HG03108 (cell line): ENCODE results near the gene MRPL21.

Source experiments
- ATAC-seq: cut with Tn5 transposase; IDR thresholded peaks from one replicate; pipeline ENCODE4 v1.9.1; 2021; ENCODE audit warnings: moderate library complexity; ENCODE audit not compliant: unreplicated experiment

The MRPL21 gene

DNA sequence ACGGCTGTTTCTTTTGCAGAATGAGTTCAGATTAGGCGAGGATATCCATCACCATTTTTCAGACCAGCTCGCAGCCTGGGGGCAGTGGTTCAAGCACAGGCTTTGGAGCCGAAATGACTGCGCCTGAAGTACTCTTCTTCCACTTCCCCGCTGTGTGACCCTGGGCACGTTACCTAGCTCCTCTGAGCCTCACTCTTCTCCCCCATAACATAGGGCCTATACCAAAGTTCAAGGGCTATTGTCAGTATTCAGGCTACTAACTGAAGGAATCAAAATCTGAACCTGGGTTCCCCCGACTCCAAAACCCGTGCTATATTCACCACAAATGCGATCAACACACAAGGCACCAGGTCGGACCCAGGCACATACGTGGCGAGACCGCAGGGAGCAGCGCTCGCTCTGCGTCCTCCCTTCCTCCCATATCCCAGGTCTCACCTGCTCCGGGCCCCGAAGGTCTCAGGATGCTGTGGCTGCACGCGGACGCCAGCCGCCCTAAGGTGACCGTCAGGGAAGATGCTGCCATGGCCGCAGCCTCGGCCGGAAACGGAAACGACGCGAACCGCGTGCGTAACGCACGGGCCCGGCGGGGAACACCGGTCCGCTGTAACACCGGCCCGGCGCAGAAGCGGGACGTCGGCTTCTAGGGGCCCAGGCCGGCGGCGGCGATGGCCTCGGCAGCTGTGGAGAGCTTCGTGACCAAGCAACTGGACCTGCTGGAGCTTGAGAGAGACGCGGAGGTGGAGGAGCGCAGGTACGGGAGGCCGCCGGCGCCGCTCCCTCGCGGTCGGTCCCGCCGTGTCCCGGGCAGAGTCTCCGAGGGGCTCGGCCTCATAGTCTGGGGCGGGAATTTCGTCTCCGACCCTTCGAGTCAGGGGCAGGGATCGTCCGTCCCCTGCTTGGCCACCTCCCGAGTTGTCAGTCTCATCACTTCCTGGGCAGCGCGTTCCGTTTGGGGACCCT is at the start of gene MRPL21, which contains the start of gene IGHMBP2:
MRPL21 (minus strand) TSS at position 545 of the 960 bp plus-strand sequence; CDS start at position 523, 22 bp downstream.
IGHMBP2 (plus strand) TSS at position 604 of the 960 bp plus-strand sequence; CDS start at position 666, 62 bp downstream.
- ATAC-seq = peak; percentile 88

DNA sequence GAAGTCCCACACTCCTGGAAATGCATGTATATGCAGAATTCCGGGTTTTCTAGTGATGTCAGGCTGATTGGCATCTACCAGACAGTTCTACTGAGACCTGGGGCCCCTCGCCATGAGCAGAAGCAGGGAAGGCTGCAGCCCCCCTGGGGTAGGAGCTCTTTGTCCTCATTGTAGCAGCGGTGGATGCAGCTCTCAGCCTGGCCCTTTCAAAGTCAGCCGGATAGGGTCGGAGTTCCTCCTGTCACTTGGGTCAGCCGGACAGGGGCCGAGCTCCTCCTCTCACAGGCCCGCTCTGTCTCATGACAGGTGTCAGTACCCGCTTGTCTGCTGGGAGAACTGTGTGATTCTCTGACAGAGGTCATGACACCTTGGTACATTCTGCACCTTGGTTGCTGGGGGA is 47.1 kb upstream of the MRPL21 start:
- ATAC-seq = no peak

DNA sequence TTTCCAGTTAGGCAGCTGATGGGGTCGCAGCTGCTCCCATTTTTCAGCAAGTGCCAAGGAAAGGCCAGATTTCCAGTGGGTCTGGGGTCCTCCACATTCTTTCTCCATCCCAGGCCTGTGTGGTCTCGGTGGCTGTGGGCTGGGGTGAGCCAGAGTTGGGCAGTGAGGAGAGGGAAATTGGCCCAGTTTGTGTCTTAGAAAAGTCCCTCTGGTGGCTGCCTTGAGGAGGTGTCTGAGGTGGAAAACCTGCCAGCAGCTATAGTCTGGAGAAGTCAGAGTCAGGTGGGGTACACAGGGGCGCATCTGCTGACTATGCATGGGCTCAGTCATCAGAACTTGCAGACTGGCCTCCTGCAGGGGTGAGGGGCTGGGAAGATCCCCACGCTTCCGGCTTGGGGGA is 46.6 kb upstream of the MRPL21 start:
- ATAC-seq = no peak

DNA sequence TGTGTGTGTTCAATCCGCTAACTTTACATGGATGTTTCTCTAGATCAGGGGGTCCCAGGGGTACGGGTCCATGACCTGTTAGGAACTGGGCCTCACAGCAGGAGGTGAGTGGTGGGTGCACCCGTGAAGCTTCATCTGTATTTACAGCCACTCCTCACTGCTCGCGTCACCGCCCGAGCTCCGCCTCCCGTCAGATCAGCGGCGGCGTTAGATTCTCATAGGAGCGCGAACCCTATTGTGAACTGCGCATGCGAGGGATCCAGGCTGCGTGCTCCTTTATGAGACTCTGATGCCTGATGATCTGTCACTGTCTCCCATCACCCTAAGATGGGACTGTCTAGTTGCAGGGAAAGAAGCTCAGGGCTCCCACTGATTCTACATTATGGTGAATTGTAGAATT is 45.3 kb upstream of the MRPL21 start:
- ATAC-seq = no peak

DNA sequence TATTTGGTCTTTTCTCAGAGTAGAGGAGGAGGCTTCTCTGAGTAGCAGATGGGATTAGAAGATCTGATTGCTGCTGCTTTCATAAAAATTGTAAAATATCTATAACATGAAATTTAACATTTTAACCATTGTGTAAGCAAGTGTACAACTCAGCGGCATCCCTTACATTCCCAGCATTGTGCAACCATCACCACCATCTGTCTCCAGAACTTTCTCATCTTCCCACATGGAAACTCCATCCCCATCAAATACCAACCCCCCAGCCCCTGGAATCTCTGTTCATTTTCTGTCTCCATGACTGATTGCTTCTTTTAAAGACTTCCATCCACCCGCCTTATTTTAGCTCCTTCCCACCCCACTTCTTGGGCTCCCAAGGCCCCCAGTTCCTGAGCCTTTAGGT is 44.9 kb upstream of the MRPL21 start:
- ATAC-seq = no peak

DNA sequence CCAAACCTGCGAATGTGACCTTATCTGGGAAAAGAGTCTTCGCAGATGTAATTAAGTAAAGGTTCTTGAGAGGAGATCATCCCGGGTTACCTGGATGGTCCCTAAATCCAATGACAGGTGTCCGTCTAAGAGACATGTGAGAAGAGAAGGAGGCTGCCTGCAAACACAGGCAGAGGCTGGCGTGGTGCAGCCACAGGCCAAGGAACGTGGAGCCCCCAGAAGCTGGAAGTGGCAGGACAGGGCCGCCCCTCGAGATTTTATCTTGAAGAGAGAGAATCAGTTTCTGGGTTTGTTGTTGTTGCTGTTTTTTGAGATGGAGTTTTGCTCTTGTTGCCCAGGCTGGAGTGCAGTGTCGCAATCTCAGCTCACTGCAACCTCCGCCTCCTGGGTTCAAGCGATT is 43.5 kb upstream of the MRPL21 start:
- no peak for ATAC-seq

DNA sequence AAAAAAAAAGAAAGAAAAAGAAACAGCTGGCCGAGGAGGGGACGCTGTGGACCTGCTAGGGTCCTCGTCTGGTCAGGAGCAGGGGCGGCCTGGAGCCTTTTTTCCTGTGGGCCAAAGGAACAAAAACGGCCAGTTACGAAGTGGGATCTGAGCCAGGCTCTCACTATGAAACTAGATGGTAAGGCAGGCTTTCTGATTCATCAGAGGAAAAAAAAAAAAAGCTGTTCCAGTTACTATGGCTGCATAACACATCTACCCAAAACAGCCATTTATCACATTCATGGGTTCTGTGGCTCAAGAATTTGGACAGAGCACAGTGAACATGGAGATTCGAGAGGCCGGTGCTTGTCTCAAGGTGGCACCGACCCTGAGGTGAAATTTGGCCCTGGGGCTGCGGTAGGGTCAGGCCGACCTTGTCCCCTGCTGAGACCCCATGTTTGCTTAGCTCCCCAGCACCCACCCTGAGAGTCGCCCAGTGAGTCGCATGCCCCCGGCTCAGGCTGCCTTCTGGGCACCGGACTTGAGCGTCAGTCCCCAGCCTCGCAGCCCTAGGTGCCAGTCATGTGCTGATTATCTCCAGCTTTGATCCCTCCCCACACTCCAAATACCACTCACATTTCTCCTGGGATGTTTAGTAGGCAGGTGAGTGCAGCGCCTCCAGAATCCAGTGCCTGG is 42.9 kb upstream of the MRPL21 start:
- no peak for ATAC-seq

DNA sequence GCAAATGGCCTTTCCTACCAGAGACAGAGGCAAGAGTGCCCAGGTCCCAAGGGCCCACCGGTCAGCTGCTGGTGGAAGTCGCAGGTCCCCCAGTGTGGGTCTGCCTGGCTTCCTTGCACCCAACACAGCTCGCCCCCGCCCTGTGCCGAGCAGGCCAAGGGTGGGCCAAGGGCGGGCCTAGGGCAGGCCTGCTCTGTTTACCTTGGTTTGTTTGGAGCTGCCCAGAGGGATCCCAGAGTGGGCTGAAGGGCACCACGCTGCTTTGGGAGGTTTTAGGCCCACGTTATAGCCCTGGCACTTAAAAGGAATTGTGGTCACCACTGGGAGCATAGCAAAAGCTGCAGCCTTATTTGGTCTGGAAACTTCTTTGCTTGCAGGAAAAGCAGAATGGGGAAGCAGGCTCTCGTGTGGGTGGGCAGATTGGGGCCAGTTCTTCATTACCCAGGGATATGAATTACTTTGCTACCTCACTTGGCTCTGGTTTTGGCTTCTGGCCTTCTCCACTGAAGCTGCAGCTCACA is 39.2 kb upstream of the MRPL21 start:
- ATAC-seq = no peak

DNA sequence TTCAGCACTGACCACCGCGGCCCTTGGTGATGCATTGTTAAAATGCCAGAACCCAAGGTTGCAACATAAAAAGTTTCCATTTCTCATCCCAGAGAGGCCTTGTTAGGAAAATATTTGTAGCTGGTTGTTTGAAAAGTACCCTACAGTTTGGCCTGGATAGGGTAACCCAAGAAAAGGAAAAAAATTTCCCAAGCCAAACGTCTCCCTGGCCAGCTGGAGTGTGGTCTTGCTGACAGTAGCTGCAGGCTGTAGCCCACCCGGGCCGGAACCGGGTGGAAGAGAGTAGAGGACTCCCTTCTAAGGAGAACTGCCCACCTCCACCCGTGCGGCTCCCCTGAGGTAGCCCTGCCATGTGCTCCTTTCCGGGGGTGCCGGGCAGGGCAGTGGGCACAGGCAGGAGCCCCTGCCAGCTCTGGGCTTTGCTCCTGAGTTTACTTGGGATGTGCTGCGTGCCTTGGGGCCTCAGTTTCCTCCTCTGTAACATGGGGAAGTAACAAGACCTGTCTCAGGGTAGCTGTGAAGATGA is 38.5 kb upstream of the MRPL21 start:
- no peak for ATAC-seq

DNA sequence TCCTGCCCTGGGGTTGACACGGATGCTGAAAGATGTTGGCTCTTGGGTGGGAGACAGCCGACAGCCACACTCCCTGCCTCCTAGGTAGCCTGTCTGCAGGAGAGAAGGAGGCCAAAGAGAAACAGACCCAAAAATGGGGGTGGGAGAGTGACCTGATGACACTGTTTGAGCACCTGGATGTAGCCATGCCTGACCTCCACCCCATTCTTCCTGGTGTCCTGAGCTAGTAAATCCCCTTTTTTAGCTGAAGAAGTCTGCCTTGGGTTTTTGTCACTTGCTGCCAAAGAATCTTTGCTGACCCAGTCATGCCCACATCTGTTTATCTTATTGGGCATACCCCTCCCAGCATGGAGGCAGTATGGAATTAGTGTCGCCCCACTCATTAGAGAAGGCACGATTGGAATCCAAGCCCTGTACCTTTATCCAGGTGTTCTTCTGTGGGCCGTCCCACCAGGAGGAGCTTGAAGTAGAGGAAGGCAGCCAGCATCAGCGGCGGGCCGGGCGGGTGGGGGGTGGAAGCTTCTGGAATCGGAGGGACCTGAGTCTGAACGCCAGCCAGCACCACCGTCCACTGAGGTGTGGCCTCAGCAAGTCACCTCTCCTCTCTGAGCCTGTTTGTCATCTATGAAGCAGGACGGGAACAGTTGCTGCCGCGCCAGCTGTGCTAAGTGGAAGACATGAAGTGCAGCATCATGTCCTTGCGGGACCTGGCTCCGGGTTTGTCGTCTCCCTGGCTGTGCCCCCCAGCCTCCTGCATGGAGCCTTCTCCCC is 37.9 kb upstream of the MRPL21 start:
- no peak for ATAC-seq

DNA sequence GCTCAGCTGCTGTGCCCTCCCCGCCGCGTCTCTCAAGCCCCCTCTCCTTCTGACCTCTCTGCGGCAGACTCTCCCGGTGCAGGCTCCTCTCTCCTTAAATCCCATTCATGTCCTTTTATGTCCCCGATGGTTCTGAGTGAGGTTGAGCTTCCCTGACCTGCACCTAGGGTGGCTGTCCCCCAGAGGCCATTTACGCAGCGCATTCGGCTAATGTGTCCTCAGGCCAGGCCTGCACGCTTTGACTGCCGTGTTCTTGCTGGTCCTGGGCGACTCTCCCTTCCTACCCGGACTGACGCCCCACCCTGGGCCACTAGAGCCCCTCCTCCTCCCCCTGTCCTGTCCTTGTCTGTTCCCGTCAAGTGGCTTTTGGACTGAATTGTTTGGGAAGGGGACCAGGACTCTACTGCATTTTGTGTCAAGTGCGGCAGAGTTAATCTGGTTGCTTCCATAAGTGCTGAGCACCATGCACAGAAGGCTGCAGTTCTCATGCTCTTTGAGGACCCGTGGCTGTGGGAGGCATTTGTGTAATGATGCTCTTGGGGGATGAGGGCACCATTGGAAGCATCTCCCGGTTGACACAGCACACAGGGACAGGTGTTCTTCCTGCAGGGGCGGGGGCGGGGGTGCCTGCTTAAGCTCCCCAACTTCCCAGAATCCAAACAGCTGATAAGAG is 37.2 kb upstream of the MRPL21 start:
- no peak for ATAC-seq

DNA sequence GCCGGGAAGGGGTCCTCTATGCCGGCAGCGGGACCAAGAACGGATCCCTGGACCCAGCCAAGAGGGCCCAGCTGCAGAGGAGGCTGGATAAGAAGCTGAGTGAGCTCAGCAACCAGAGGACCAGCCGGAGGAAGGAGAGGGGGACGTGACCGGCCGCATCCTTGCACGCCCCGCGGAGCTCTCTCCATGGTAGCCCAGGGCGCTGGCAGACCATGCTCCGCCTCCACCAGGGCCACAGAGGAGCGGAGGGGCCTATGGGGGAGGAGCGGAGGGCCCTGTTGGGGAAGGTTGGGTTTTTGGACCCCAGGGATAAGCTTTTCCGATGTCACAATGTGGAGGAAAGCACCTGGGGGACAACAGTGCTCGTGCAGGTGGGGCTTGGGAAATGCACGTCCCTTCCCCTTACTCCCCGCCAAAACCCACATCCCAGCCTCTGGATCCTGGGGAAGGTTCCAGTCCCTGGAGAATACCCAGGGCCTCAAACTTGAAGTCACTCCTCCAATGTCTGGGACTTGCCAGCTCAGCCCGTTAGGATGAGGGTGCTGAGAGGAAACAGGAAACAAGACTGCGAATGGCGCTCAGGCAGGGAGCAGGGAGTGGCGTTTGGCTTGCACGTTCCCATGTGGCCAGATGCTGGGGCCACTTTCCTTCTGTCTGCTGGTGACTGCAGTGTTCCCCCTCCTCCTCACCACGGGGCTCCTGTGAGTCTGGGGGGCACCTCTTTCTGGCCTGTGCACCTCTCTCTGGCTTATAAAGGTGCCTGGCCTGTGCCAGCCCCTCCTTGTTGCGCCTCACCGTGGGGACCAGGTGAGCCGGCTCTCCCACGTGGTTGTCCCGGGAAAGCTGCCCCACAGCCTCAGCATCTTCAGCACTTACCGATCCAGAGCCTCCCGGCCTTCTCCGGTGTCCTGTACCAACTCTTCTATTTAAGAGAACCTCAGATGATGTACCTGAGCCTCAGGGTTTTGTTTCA is 36.2 kb upstream of the MRPL21 start:
- ATAC-seq = no peak

DNA sequence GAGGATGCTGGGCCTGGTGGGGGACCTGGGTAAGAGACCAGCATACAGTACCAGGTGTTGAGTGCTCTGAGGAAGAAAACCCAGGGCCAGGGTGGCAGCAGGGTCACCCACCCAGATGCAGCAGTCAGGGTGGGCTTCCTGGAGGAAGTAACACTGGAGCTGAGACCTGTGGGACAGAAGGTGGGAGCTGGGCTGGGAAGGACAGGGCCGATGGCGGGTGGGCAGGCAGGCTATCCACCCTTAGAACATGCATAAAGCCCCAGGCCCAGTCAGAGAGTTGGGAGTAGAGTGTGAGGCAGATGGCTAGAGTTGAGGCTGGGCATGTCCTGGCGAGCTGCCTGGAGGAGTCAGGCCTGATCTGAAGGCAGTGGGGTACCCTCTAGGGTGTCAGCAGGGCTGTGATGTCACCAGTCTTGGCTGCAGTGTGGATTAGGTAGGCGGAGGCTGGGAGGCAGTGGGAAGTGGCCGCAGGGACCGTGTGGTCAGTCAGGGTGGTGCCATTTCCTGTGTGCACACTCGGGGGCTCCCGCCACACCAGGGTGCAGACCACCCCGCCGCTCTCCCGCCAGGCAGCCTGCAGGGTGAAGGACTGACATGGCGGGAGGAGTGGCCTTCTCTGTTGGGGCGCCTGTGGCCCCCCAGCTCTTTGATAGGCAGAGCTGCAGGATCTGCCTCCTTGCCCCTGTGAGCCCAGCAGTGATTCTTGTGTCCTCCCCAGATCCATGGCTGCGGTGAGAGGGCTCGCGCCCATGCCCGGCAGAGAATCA is 35.4 kb upstream of the MRPL21 start:
- no peak for ATAC-seq

DNA sequence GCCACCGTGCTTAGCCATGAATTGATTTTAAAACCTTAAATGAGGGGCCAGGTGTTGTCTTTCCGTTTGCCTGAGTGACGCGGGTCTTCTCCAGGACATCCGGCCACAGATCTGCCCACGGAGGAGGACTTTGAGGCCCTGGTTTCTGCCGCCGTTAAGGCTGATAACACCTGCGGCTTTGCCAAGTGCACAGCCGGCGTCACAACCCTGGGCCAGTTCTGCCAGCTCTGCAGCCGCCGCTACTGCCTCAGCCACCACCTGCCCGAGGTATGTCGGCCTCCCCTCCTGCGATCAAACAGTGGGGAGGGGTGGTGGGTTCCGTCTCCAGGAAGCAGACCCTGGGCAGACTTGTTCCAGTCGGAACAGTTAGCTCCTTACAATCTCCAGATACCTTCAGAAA is 34.5 kb upstream of the MRPL21 start:
- no peak for ATAC-seq

DNA sequence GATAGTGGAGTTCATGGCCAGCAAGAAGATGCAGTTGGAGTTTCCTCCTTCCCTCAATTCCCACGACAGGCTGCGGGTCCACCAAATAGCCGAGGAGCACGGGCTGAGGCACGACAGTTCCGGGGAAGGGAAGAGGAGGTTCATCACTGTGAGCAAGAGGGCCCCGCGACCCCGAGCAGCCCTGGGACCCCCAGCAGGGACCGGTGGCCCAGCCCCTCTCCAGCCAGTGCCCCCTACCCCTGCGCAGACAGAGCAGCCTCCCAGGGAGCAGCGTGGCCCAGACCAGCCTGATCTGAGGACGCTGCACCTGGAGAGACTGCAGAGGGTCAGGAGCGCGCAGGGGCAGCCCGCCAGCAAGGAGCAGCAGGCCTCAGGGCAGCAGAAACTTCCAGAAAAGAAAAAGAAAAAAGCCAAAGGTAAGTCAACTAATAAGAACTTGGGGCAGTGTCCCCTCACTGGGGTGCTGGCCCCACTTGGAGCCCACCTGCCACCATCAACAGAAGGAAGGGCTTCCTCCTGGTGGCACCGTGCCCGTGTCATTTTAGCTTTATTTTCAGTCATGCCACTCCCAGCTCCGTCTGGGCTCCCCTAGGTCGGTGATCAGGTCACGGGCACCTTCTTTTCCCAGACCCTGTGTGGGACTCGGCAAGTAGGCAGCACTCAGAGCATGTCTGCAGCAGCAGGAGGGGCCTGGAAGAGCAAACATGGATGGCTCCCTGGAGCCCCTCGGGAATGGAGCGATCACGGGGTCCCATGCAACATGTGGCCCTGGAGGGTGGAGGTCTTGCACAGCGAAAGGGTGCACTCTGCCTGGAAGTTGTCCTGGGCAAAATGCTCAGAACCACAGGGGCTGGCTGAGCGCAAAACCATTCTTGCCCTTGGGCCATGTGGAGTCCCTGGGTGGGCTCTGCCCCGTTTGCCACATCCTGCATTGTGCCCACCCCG is 33.3 kb upstream of the MRPL21 start:
- ATAC-seq = no peak

DNA sequence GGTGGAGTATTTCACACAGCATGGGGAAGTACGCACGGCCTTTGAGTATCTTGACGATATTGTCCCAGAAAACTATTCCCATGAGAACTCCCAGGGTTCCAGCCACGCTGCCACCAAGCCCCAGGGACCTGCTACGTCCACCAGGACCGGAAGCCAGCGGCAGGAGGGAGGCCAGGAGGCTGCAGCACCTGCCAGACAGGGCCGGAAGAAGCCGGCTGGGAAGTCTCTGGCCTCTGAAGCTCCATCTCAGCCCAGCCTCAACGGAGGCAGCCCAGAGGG is 32.7 kb upstream of the MRPL21 start:
- no peak for ATAC-seq

DNA sequence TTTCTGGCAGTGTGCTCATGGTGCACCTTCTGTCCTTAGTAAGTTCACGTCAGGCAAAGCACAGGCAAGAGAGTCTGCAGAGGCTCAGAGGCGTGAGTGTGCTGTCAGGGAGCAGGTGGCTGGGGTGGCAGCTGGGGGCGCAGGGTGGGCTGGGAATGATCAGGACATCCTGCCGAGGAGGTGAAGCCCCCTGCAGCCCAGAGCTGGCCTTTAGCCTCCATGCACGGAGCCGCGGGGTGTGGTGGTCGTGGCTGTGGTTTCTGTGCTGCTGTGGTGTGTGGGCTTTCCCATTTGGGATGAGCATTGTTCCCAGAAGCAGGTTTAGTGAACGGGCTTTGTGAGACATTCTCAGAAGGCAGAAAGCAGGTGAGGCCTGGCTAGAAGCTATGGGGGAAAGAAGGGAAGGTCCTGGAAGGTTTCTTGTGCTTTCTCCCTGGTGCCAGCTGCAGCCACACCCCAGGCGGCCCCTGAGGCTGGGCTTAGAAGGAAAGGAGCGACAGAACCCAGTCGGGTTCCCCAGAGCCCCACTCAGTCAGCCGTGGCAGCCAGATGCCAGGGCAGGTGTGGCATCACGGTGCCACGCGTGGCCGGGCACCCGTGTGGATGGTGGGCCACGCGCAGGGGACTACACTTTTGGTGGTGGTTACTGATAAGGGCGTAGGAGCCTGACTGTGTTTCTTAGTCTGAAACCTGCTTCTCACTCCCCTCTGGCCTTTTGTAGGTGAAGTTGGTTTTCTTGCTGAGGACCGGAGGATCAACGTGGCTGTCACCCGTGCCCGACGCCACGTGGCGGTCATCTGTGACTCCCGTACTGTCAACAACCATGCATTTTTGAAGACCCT is 32.1 kb upstream of the MRPL21 start:
- ATAC-seq = no peak
